H9 (cell line): Measurements from ENCODE around the gene CARD11. TPM values are rescaled to one million over a fixed set of nuclear protein-coding genes. Genes with fewer than 3 reads are reported as not detected.
A peak's percentile ranks its signal among the peaks of the same experiment; 100 is the strongest.

Experiments used
- DNase-seq: peaks from one replicate; pipeline ENCODE4 v3.0.0-alpha.2; 2017
- H2AFZ ChIP-seq: one replicate; pipeline ENCODE4 v1.6.1; 2013; ENCODE audit warnings: mild to moderate bottlenecking, low read length, control low read depth, moderate library complexity
- H2AK5ac ChIP-seq: 2 replicates; pipeline ENCODE4 v1.6.1; 2013; ENCODE audit warnings: low read length, control low read depth, mixed read lengths; ENCODE audit not compliant: insufficient read length
- H2BK120ac ChIP-seq: one replicate; pipeline ENCODE4 v1.6.1; 2013; ENCODE audit warnings: low read depth, mild to moderate bottlenecking, low read length, control low read depth, inconsistent platforms; ENCODE audit not compliant: poor library complexity, severe bottlenecking
- H2BK12ac ChIP-seq: 2 replicates; pipeline ENCODE4 v1.6.1; 2013; ENCODE audit warnings: low read length, control low read depth, mixed read lengths, low read depth; ENCODE audit not compliant: insufficient read length
- H2BK15ac ChIP-seq: 2 replicates; pipeline ENCODE4 v1.6.1; 2013; ENCODE audit warnings: low read depth, low read length, control low read depth
- H2BK20ac ChIP-seq: one replicate; pipeline ENCODE4 v1.6.1; 2013; ENCODE audit warnings: low read depth, mild to moderate bottlenecking, low read length, control low read depth, inconsistent platforms; ENCODE audit not compliant: poor library complexity, severe bottlenecking
- H2BK5ac ChIP-seq: 2 replicates; pipeline ENCODE4 v1.6.1; 2013; ENCODE audit warnings: low read length, control low read depth, mixed read lengths; ENCODE audit not compliant: insufficient read length
- H3K14ac ChIP-seq: 2 replicates; pipeline ENCODE4 v1.6.1; 2013; ENCODE audit warnings: low read length, control low read depth; ENCODE audit not compliant: insufficient read depth
- H3K18ac ChIP-seq: 2 replicates; pipeline ENCODE4 v1.6.1; 2013; ENCODE audit warnings: low read depth, mild to moderate bottlenecking, mixed read lengths, low read length, control low read depth; ENCODE audit not compliant: insufficient read length
- H3K23ac ChIP-seq: 2 replicates; pipeline ENCODE4 v1.6.1; 2013; ENCODE audit warnings: low read length, control low read depth, mixed read lengths, low read depth; ENCODE audit not compliant: insufficient read length
- H3K23me2 ChIP-seq: 2 replicates; pipeline ENCODE4 v1.6.1; 2013; ENCODE audit warnings: low read depth, mild to moderate bottlenecking, mixed read lengths, low read length, control low read depth; ENCODE audit not compliant: insufficient read length, poor library complexity, severe bottlenecking
- H3K27ac ChIP-seq: 2 replicates; pipeline ENCODE4 v1.5.1; 2013; ENCODE audit warnings: low read length, control low read depth, mixed read lengths, low read depth; ENCODE audit not compliant: insufficient read length
- H3K27me3 ChIP-seq: 2 replicates; pipeline ENCODE4 v1.6.1; 2013; ENCODE audit warnings: low read length, control low read depth, inconsistent platforms; ENCODE audit not compliant: insufficient read depth
- H3K4ac ChIP-seq: 2 replicates; pipeline ENCODE4 v1.6.1; 2013; ENCODE audit warnings: low read depth, mild to moderate bottlenecking, control low read depth, inconsistent platforms, low read length, moderate library complexity
- H3K4me1 ChIP-seq: 2 replicates; pipeline ENCODE4 v1.6.1; 2013; ENCODE audit warnings: low read length, control low read depth, inconsistent platforms; ENCODE audit not compliant: insufficient read depth
- H3K4me2 ChIP-seq: 2 replicates; pipeline ENCODE4 v1.6.1; 2013; ENCODE audit warnings: low read length, control low read depth, mixed read lengths; ENCODE audit not compliant: insufficient read length, insufficient read depth
- H3K56ac ChIP-seq: 2 replicates; pipeline ENCODE4 v1.6.1; 2013; ENCODE audit warnings: low read depth, mild to moderate bottlenecking, mixed read lengths, low read length, control low read depth; ENCODE audit not compliant: insufficient read length
- H3K79me1 ChIP-seq: 2 replicates; pipeline ENCODE4 v1.6.1; 2013; ENCODE audit warnings: low read depth, mild to moderate bottlenecking, moderate library complexity, low read length, control low read depth, inconsistent platforms; ENCODE audit not compliant: insufficient read depth, poor library complexity, severe bottlenecking
- H3K79me2 ChIP-seq: 2 replicates; pipeline ENCODE4 v1.6.1; 2013; ENCODE audit warnings: low read length, control low read depth, inconsistent platforms; ENCODE audit not compliant: insufficient read depth
- H3K9ac ChIP-seq: 2 replicates; pipeline ENCODE4 v1.6.1; 2013; ENCODE audit warnings: low read length, control low read depth, mixed read lengths; ENCODE audit not compliant: insufficient read length; ENCODE audit errors: extremely low read depth
- H3K9me3 ChIP-seq: one replicate; pipeline ENCODE4 v1.6.1; 2013; ENCODE audit warnings: low read depth, low read length, inconsistent platforms; ENCODE audit not compliant: control insufficient read depth
- H3T11ph ChIP-seq: one replicate; pipeline ENCODE4 v1.6.1; 2013; ENCODE audit warnings: mild to moderate bottlenecking, low read length, control low read depth, inconsistent platforms
- H4K20me1 ChIP-seq: one replicate; pipeline ENCODE4 v1.6.1; 2013; ENCODE audit not compliant: control insufficient read depth, insufficient read length, insufficient read depth
- H4K5ac ChIP-seq: 2 replicates; pipeline ENCODE4 v1.6.1; 2013; ENCODE audit warnings: low read depth, mild to moderate bottlenecking, mixed read lengths, low read length, control low read depth; ENCODE audit not compliant: insufficient read length
- H4K8ac ChIP-seq: replicated peaks from 2 replicates; pipeline ENCODE4 v1.6.1; 2013; ENCODE audit warnings: low read length, control low read depth, mixed read lengths, low read depth; ENCODE audit not compliant: insufficient read length
- H4K91ac ChIP-seq: 2 replicates; pipeline ENCODE4 v1.6.1; 2013; ENCODE audit warnings: low read depth, mild to moderate bottlenecking, moderate library complexity, mixed read lengths, low read length, control low read depth; ENCODE audit not compliant: insufficient read length
- H3K27ac Mint-ChIP-seq, 3 experiments: 2 replicates in 2 of 3; 3 replicates in 1 of 3; pipeline ENCODE4 v1.8.0; 2020 to 2021; ENCODE audit warnings: mixed read lengths in 3 of 3, mild to moderate bottlenecking in 1 of 3, moderate library complexity in 1 of 3
- H3K27me3 Mint-ChIP-seq: 2 replicates; pipeline ENCODE4 v1.8.0; 2021; ENCODE audit warnings: low read depth, mild to moderate bottlenecking, moderate library complexity, mixed read lengths
- H3K36me3 Mint-ChIP-seq, 3 experiments: 2 replicates in 2 of 3; 3 replicates in 1 of 3; pipeline ENCODE4 v1.8.0; 2020 to 2021; ENCODE audit warnings: low read depth in 3 of 3, mixed read lengths in 3 of 3; ENCODE audit not compliant: insufficient read depth in 1 of 3
- H3K4me1 Mint-ChIP-seq, 2 experiments: 2 replicates each; pipeline ENCODE4 v1.8.0; 2020; ENCODE audit warnings: mixed read lengths in 2 of 2
- H3K4me3 Mint-ChIP-seq, 2 experiments: 2 replicates in 1 of 2; 3 replicates in 1 of 2; pipeline ENCODE4 v1.8.0; 2020 to 2021; ENCODE audit warnings: mild to moderate bottlenecking in 2 of 2, mixed read lengths in 2 of 2, moderate library complexity in 1 of 2
- H3K9me3 Mint-ChIP-seq, 2 experiments: 2 replicates in 1 of 2; 3 replicates in 1 of 2; pipeline ENCODE4 v1.8.0; 2020; ENCODE audit warnings: mild to moderate bottlenecking in 2 of 2, mixed read lengths in 2 of 2, moderate library complexity in 1 of 2
- WGBS: extraction: QIAGEN DNeasy Blood & Tissue Kit; methylation state at CpG from one replicate; pipeline ENCODE4 v1.1.7; 2013; ENCODE audit warnings: missing lambda C conversion rate, low lambda C conversion rate, mixed read lengths; ENCODE audit not compliant: insufficient read length; ENCODE audit errors: extremely low coverage; 5-methylcytosine and 5-hydroxymethylcytosine counted together
- total RNA-seq: library from RNA; stranded (reverse); gene quantifications from 2 replicates; pipeline ENCODE4 v1.2.1, GENCODE V29; 2021
- TF ChIP-seq, protein P1 (sequence below): fragments of 200-600 bp; sonication (generic); conservative IDR thresholded peaks from 3 replicates; pipeline ENCODE4 v1.8.0; 2021; ENCODE audit warnings: antibody characterized with exemption, mild to moderate bottlenecking

CARD11 gene
- total RNA-seq, 1 experiment from 2014 or later: 20.0 TPM

DNA sequence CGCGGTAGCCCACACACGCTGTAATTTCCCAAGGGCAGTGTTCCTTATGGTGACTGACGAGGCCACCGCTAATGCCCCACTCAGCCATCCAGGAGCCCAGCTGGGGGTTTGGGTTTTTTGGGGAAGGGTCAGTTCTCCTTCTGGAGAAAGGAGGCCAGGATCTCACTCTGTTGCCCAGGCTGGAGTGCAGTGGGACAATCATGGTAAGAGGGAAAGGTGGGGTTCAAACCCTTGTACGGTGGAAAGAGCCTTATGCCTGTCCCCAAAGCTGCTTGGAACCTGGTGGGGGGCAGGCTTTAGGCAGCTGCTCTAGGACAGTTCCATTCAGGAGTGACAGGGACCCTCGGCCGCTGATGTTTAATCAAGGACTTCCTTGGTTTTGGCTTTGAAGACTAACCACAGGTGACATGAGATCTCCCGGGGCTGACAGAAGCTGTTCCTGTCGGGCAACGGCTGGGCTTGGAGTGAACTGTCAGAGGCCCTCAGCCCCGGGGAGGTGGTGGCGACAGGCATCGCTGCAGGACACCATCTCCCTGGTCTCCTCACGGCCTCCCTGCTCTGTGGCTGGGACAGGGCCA, 84.5 kb downstream of the CARD11 start:
- no peak overlapping the region for H2BK15ac ChIP-seq
- no peak overlapping the region for H3K4ac ChIP-seq
- no peak overlapping the region for H3K56ac ChIP-seq
- H3K4me2 ChIP-seq: no peak overlapping the region
- Mint-ChIP-seq H3K36me3 (peaks cover 1 to 10% (median 8%) of the 10 kb centered on the region in 3 experiments; a peak in 4 of 7 replicates), H3K4me1 (no peaks in the 10 kb centered on the region), H3K27me3 (no peaks in the 10 kb centered on the region; the same call in 1 of the 2 replicates), H3K9me3 (peaks cover 3 to 5% of the 10 kb centered on the region in 2 experiments; a peak in 4 of 5 replicates), H3K27ac (0 out of 7 replicates have a peak overlapping the region, but pooled peaks of 1 of the 3 experiments have one; percentile 57), H3K4me3 (no peak overlapping the region)
- no peak for DNase-seq
- H3K27me3 ChIP-seq: no peaks in the 10 kb centered on the region
- no peaks in the 10 kb centered on the region for H3K9me3 ChIP-seq
- no peak overlapping the region for H2AK5ac ChIP-seq
- no peaks in the 10 kb centered on the region for H3K79me1 ChIP-seq
- TF ChIP-seq, protein P1, sequence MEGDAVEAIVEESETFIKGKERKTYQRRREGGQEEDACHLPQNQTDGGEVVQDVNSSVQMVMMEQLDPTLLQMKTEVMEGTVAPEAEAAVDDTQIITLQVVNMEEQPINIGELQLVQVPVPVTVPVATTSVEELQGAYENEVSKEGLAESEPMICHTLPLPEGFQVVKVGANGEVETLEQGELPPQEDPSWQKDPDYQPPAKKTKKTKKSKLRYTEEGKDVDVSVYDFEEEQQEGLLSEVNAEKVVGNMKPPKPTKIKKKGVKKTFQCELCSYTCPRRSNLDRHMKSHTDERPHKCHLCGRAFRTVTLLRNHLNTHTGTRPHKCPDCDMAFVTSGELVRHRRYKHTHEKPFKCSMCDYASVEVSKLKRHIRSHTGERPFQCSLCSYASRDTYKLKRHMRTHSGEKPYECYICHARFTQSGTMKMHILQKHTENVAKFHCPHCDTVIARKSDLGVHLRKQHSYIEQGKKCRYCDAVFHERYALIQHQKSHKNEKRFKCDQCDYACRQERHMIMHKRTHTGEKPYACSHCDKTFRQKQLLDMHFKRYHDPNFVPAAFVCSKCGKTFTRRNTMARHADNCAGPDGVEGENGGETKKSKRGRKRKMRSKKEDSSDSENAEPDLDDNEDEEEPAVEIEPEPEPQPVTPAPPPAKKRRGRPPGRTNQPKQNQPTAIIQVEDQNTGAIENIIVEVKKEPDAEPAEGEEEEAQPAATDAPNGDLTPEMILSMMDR: no peak
- no peak overlapping the region for H4K8ac ChIP-seq
- H3T11ph ChIP-seq: no peak overlapping the region
- H3K23ac ChIP-seq: no peak overlapping the region
- H2BK12ac ChIP-seq: no peak overlapping the region
- no peaks in the 10 kb centered on the region for H4K20me1 ChIP-seq
- H3K9ac ChIP-seq: no peak overlapping the region
- WGBS: no CpG with 5 or more reads among the region's 15 CpGs
- H4K91ac ChIP-seq: no peak overlapping the region
- no peak overlapping the region for H2BK20ac ChIP-seq
- H4K5ac ChIP-seq: no peak overlapping the region
- H2BK5ac ChIP-seq: no peak overlapping the region
- H3K14ac ChIP-seq: no peak overlapping the region
- no peak overlapping the region for H2BK120ac ChIP-seq
- H3K23me2 ChIP-seq: no peaks in the 10 kb centered on the region
- H3K18ac ChIP-seq: no peak overlapping the region
- H3K79me2 ChIP-seq: no peaks in the 10 kb centered on the region
- H3K4me1 ChIP-seq: no peaks in the 10 kb centered on the region
- H2AFZ ChIP-seq: no peak overlapping the region
- no peak overlapping the region for H3K27ac ChIP-seq
